Right lung (tissue), 5 donors: ENCODE results near the gene SDK2. TPM values are rescaled to one million over a fixed set of nuclear protein-coding genes. Genes with fewer than 3 reads are reported as not detected.

Experiments
- DNase-seq, 2 donors: peaks; one replicate each; pipeline ENCODE4 v3.0.0-alpha.2; 2013
- polyA plus RNA-seq, 5 donors: library from polyadenylated mRNA; unstranded; fragments of 120-200 nt; gene quantifications; one replicate each; pipeline versions ENCODE4 v1.2.1 to v1.2.3, GENCODE V29; 2013; ENCODE audit warnings: inconsistent platforms in 1 of 5, low replicate concordance in 1 of 5; ENCODE audit not compliant: insufficient read length in 5 of 5, insufficient read depth in 1 of 5

Gene SDK2
- polyA plus RNA-seq, 5 donors, result 4.7 to 12.0 (median 5.4) TPM

GRCh38 chr17:73284906-73285602, 359.2 kb downstream of the SDK2 start:
- DNase-seq, result no peak
